Hematopoietic multipotent progenitor cell treated with erythropoietin and hydrocortisone succinate and interleukin-3 and kit ligand, for 4 days (in vitro differentiated cells): ENCODE data around the gene GPN3.
"Not testable (repeated sequence)": the region's sequence is repeated elsewhere in the genome, so short reads cannot be mapped to it uniquely, and the experiment has no call there.

ENCODE experiments used
- DNase-seq: peaks from one replicate; pipeline ENCODE4 v3.0.0-alpha.2; 2015

Gene GPN3

GRCh38 chr12:110436231-110436630 is 31.8 kb downstream of the GPN3 start:
- DNase-seq = no peak

DNA sequence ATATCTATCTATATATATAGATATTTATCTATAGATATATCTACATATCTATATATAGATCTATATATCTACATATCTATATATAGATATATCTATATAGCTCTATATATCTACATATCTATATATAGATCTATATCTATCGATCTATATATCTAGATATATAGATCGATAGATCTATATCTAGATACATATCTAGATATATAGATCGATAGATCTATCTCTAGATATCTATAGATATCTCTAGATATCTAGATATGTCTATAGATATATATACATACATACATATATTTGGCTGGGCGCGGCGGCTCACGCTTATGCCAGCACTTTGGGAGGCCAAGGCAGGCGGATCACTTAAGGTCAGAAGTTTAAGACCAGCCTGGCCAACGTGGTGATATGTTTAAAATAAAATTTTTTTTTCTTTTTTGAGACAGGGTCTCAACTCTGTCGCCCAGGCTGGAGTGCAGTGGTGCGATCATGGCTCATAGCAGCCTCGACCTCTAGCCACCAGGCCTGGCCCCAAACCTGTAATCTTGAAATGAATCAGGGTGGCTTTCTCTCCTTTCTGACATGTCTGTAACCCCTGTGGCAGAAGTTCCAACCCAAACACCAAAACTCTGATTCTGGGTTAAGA is 36.0 kb downstream of the GPN3 start:
- no peak for DNase-seq

DNA sequence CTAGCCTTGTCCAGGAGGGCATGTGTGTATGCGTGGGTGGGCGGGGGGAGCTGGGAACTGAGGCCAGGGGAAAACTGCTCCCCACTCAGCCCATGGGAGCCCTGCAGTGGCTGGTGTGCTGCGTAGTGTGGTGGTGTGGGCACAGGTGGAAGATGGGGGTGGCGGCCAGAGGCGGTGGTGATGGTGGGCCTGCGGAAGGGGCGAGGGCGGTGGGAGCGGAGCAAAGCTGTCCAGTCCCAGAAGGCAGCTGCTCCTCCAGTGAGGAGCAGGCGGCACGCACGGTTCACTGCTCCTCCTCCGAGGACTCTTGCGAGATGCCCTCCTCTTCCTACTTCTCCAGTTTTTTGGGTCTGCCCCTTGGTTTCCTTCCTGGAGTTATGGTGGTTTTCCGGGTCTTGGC is 38.4 kb downstream of the GPN3 start:
- not testable (repeated sequence) for DNase-seq

GRCh38 chr12:110426406-110426805 is 41.7 kb downstream of the GPN3 start:
- no peak for DNase-seq

GRCh38 chr12:110424237-110424636 is 43.8 kb downstream of the GPN3 start:
- no peak for DNase-seq

DNA sequence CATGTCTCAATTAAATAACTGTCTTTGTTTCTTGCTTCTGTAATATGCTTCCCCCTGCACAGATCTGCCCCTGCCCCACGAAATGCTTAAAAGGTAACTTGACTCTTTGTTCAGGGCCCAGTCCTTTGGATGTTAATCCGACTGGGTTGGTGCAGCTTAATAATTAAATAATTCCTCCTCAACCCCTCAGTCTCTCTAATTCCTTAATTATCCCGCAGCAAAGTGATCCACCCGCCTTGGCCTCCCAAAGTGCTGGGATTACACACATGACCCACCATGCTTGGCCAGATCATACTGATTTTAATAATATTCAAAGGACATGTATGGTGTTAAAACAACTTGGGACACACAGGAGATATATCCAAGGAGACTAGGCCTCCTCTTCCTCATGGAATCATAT is 46.4 kb downstream of the GPN3 start:
- DNase-seq = no peak

- peak; percentile 56 for DNase-seq
Measured at GRCh38 chr12:110421159-110421661, 46.8 kb downstream of the GPN3 start.

DNA sequence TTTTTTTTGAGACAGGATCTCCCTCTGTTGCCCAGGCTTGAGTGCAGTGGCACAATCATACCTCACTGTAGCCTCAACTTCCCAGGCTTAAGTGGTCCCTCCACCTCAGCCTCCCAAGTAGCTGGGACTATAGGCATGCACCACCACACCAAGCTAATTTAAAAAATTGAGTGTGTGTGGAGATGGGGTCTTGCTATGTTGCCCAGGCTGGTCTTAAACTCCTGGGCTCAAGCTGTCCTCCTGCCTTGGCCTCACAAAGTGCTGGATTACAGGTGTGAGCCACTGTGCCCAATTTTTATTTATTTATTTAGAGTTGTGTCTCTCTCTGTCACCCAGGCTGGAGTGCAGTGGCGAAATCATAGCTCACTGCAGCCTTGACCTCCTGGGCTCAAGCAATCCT is 47.4 kb downstream of the GPN3 start:
- not testable (repeated sequence) for DNase-seq

DNA sequence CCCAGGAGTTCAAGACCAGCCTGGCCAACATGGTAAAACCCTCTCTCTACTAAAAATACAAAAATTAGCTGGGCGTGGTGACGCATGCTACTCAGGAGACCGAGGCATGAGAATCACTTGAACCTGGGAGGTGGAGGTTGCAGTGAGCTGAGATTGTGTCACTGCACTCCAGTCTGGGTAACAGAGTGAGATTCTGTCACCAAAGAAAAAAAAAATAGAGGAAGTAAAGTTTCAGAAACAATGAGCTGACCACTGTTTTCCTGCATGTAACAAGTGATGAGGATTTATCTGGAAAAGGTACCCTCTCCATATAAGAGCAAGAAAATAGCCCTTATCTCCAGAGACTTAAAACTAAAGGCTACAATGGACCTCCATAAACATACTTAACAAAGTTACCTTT is 50.9 kb downstream of the GPN3 start:
- peak; percentile 57 for DNase-seq

DNA sequence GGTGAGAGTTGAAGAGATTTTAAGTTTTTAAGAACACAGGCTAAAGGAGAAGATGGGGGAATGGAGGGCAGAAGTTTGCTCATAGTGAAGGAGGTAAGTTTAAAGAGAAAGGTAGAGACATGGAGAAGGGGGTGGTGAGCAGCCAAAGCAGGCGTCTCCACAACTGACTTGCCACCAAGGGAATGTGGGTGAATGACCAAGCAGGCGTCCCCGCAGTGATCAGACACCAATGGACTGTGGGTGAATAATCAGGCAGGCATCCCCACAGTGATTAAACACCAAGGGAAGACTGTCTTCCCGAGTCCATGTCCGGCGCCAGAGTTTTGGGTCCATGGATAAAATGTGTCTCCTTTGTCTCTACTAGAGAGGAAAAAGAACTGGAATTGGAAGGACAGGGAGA is 58.0 kb downstream of the GPN3 start:
- DNase-seq = not testable (repeated sequence)

- DNase-seq = peak; percentile 38
Measured at GRCh38 chr12:110405126-110405662, 62.9 kb downstream of the GPN3 start.

DNA sequence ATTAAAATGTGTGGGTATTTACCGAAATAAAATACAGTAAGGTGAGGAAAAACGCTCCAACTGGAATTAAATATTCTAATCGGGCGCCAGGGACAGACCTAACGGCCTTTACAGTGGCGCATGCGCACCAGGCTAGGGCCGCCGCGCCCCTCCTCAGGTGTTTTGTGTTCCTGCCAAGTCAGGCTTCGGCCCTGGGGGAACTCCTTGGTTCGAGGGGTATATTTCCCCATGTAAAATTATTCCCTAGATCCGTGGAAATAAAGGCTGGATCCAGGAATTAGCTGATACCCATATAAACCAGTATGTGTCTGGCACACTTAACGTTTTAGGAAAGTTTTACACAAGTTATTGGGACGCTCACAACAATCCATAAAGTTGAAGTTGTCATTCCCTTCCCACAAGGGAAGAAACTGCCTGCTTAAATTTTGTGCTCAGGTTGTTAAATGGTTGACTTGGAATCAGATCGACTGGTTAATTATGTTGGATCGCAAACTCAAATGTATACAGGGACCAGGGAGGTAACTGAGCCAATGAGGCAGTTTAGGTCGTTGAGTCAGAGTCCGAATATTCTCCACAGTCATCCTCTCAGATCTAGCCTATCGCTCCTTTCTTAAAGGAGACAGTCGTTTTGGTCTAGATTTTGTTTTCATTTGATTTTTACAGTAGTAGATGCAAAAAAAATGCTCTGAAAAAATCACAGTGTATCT is 63.9 kb downstream of the GPN3 start:
- peak; percentile 90 for DNase-seq

- DNase-seq = peak; percentile 96
Measured at GRCh38 chr12:110403146-110403975, 64.7 kb downstream of the GPN3 start, which contains the start of gene ANAPC7. Gene ANAPC7 (minus strand): TSS chr12:110403708. CDS start chr12:110403627, 81 bp downstream.
